Omental fat pad (tissue), 4 donors: ENCODE measurements around the gene UGT1A3. TPM values are rescaled to one million over a fixed set of nuclear protein-coding genes. Genes with fewer than 3 reads are reported as not detected.
"Not testable (repeated sequence)": the region's sequence is repeated elsewhere in the genome, so short reads cannot be mapped to it uniquely, and the experiment has no call there.

Experiments used
- ATAC-seq: fragments of 150-250 bp; one replicate; pipeline ENCODE4 v1.9.1; 2016; ENCODE audit warnings: mild to moderate bottlenecking, moderate library complexity; ENCODE audit not compliant: low FRiP score
- DNase-seq: peaks from one replicate; pipeline ENCODE4 v3.0.0-alpha.2; 2019; ENCODE audit warnings: low spot score
- CTCF ChIP-seq, 3 donors: fragments of 450-650 bp; IDR thresholded peaks; one replicate each; pipeline ENCODE4 v1.5.1; 2016 to 2017; ENCODE audit warnings: antibody characterized with exemption in 3 of 3, mild to moderate bottlenecking in 3 of 3, moderate library complexity in 2 of 3
- total RNA-seq, 4 donors: library from RNA; depleted of rRNA; stranded (reverse); fragments of >200 nt; gene quantifications; one replicate each; pipeline ENCODE4 v1.1.0, GENCODE V29; 2016

The UGT1A3 gene
- total RNA-seq, 4 donors from 2014 or later = not detected

- no peak for TF ChIP-seq CTCF (IDR thresholded peaks at IDR 0.05)
- ATAC-seq = no peak
- no peak for DNase-seq
Measured at GRCh38 chr2:233693963-233694362, 34.9 kb upstream of the UGT1A3 start.

GRCh38 chr2:233698740-233699139, 30.1 kb upstream of the UGT1A3 start:
- no peak for ATAC-seq
- no peak for TF ChIP-seq CTCF (IDR thresholded peaks at IDR 0.05)

GRCh38 chr2:233699424-233700027, 29.3 kb upstream of the UGT1A3 start:
- no peak for TF ChIP-seq CTCF (IDR thresholded peaks at IDR 0.05)
- ATAC-seq = no peak
- DNase-seq = no peak

More at GRCh38 chr2:233698740-233699139, 30.1 kb upstream of the UGT1A3 start:
- DNase-seq = no peak

GRCh38 chr2:233700028-233700635, 28.7 kb upstream of the UGT1A3 start:
- TF ChIP-seq CTCF (IDR thresholded peaks at IDR 0.05) = no peak
- ATAC-seq (no peak), DNase-seq (no peak)

- ATAC-seq, DNase-seq: not testable (repeated sequence)
Measured at GRCh38 chr2:233700842-233701241, 28.0 kb upstream of the UGT1A3 start.

- ATAC-seq (no peak), DNase-seq (no peak)
- TF ChIP-seq CTCF (IDR thresholded peaks at IDR 0.05) = no peak
Measured at GRCh38 chr2:233702238-233702637, 26.6 kb upstream of the UGT1A3 start.

GRCh38 chr2:233705911-233706506, 22.8 kb upstream of the UGT1A3 start:
- ATAC-seq (no peak), DNase-seq (no peak)
- TF ChIP-seq CTCF (IDR thresholded peaks at IDR 0.05) = no peak
